PC-9 (cell line): Measurements from ENCODE around the gene ACTL9. TPM values are rescaled to one million over a fixed set of nuclear protein-coding genes. Genes with fewer than 3 reads are reported as not detected.

Experiments used
- BruUV-seq: library from RNA; stranded (reverse); fragments of 400-500 nt; replicated peaks from 2 replicates; lab custom pipeline; 2021; lab: Mats Ljungman, UMichigan
- CTCF ChIA-PET: fragments of 300-600 bp; sonication (Branson Sonifier 250); formaldehyde crosslinking; loops from one replicate; lab custom pipeline; 2022; ENCODE audit warnings: antibody characterized with exemption; lab: Charles Lee
- POLR2A ChIA-PET: fragments of 300-600 bp; sonication (Branson Sonifier 250); formaldehyde crosslinking; loops from one replicate; lab custom pipeline; 2022; ENCODE audit warnings: antibody characterized with exemption; ENCODE audit not compliant: unreplicated experiment; lab: Charles Lee
- DNase-seq, 2 experiments: peaks; one replicate each; pipeline versions ENCODE4 v3.0.0 to v3.0.0-alpha.2; 2015 to 2022; ENCODE audit warnings: mixed read lengths in 1 of 2
- H2AFZ ChIP-seq: fragments of 200-600 bp; sonication (generic); 2 replicates; pipeline ENCODE4 v1.8.1; 2017; ENCODE audit warnings: antibody characterized with exemption
- H3F3A ChIP-seq: fragments of 200-600 bp; sonication (generic); 2 replicates; pipeline ENCODE4 v1.8.1; 2017; ENCODE audit warnings: antibody characterized with exemption, mild to moderate bottlenecking, low read depth; ENCODE audit not compliant: insufficient read depth
- H3K27ac ChIP-seq: fragments of 200-600 bp; sonication (generic); 2 replicates; pipeline ENCODE4 v1.6.1; 2016; ENCODE audit warnings: mixed run types
- H3K27me3 ChIP-seq: fragments of 200-600 bp; sonication (generic); 2 replicates; pipeline ENCODE4 v1.6.1; 2016; ENCODE audit warnings: low read depth, mixed run types; ENCODE audit not compliant: insufficient read depth
- H3K36me3 ChIP-seq: fragments of 200-600 bp; sonication (generic); 2 replicates; pipeline ENCODE4 v1.6.1; 2016; ENCODE audit warnings: low read depth, mixed run types
- H3K4me1 ChIP-seq: fragments of 200-600 bp; sonication (generic); replicated peaks from 2 replicates; pipeline ENCODE4 v1.6.1; 2016; ENCODE audit warnings: mixed run types; ENCODE audit not compliant: insufficient read depth
- H3K4me2 ChIP-seq: fragments of 200-600 bp; sonication (generic); 2 replicates; pipeline ENCODE4 v1.6.1; 2017; ENCODE audit warnings: mixed run types
- H3K4me3 ChIP-seq: fragments of 200-600 bp; sonication (generic); 2 replicates; pipeline ENCODE4 v1.6.1; 2016; ENCODE audit warnings: mixed run types
- H3K79me2 ChIP-seq: fragments of 200-600 bp; sonication (generic); 2 replicates; pipeline ENCODE4 v1.6.1; 2017; ENCODE audit warnings: low read depth, mixed run types
- H3K9me2 ChIP-seq: fragments of 200-600 bp; sonication (generic); 2 replicates; pipeline ENCODE4 v1.8.1; 2017; ENCODE audit warnings: mild to moderate bottlenecking; ENCODE audit not compliant: insufficient read depth
- H3K9me3 ChIP-seq: fragments of 200-600 bp; sonication (generic); 2 replicates; pipeline ENCODE4 v1.8.1; 2016; ENCODE audit warnings: low read depth; ENCODE audit not compliant: insufficient read depth
- H4K20me1 ChIP-seq: fragments of 200-600 bp; sonication (generic); 2 replicates; pipeline ENCODE4 v1.8.1; 2017; ENCODE audit not compliant: insufficient read depth
- CTCF ChIP-seq: fragments of 200-600 bp; sonication (generic); conservative IDR thresholded peaks from 2 replicates; pipeline ENCODE4 v1.6.1; 2017; ENCODE audit warnings: mixed run types, antibody characterized with exemption, mild to moderate bottlenecking, moderate library complexity
- EZH2 ChIP-seq: fragments of 200-600 bp; sonication (generic); IDR thresholded peaks from 2 replicates; pipeline ENCODE4 v1.8.0; 2017; ENCODE audit warnings: antibody characterized with exemption, low read depth
- intact Hi-C: fragments of 100-400 bp; cut with micrococcal nuclease; formaldehyde crosslinking; loops from one replicate; pipeline ENCODE4 v1.10.0; 2022; ENCODE audit not compliant: unreplicated experiment
- total RNA-seq: library from RNA; stranded (reverse); gene quantifications from 2 replicates; pipeline ENCODE4 v1.2.3, GENCODE V29; 2021

The ACTL9 gene
- total RNA-seq, 1 experiment from 2014 or later = not detected

DNA sequence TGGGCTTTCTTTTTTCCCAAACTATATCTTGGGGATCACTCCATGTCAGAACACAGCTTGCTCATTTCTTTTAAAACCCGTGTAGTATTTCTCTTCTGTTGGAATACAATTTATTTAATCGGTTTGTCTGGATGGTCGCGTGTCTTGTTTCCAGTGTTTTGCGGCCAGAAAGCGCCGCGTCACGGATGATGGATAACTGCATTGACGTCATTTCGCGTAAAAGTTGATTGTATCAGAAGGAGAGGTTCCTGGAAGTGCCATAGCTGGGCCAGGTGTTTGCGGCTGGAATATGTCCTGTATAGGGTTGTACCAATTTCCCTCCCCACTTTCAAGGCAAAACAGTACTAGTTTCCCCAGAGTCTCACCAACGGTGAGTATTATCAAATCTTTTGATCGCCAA, 9.7 kb downstream of the ACTL9 start:
- no peak for DNase-seq
- H3K4me3 ChIP-seq = no peak overlapping the region
- H3K4me1 ChIP-seq = no peaks in the 10 kb centered on the region
- no peaks in the 10 kb centered on the region for H3K9me3 ChIP-seq
- no peak overlapping the region for H3K4me2 ChIP-seq
- H3K79me2 ChIP-seq = no peaks in the 10 kb centered on the region
- H3K27ac ChIP-seq = no peak overlapping the region
- H3K9me2 ChIP-seq = no peaks in the 10 kb centered on the region
- POLR2A ChIA-PET = no interaction called here
- no peak overlapping the region for H2AFZ ChIP-seq
- no TSS peak for BruUV-seq
- H3K27me3 ChIP-seq = peaks cover 58% of the 10 kb centered on the region; the same call in 1 of the 2 replicates
- H3K36me3 ChIP-seq = no peaks in the 10 kb centered on the region
- intact Hi-C loops = no loop called here
- CTCF ChIA-PET = no interaction called here
- TF ChIP-seq EZH2 (no peak), CTCF (no peak)
- no peaks in the 10 kb centered on the region for H3F3A ChIP-seq
- no peaks in the 10 kb centered on the region for H4K20me1 ChIP-seq

- POLR2A ChIA-PET = no interaction called here
These were observed 12.0 kb downstream of the ACTL9 start for GRCh38 chr19:8686549-8686948.

DNA sequence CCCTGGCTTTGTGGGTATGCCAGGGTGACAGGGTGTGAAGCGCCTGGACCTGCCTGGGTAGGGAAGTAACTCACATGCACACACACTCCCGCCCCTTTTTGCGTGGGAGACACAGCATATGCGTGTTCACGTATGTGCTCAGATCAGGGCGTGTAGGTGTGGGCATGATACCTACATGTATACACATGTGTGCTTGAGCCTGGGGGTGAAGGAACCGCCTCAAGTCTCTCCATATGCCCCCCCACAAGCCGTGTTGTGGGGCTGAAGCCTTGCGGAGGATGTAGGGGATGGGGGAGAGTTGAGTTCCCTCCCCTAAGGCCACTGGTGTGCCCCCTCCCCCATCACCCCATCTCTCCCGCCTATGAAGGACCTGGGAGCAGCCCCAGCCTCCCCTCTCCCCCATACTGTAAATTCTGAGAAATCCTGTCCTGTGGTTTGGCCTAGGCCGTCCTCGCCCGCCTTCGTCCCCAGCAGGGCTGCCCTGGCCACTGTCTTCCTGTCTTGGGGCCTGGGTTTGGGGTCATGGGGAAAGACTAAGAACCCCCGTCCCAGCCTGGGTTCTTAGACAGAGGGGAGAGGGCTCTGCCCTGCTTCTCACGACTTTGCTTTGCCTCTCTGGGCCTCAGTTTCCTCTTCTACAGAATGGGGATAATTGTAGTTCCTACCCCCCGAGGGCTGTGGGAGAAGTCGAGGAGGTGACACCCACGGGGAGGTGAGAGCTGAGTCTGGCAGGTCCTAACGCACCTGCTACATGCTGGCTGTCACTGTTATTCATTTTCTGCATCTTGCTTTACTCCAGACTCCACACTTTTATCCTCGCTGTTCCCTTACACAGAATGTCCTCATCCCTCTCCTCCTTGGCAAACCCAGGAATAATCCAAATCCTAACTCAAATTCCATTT, 14.3 kb downstream of the ACTL9 start:
- H3K27ac ChIP-seq = no peak overlapping the region
- H3K4me1 ChIP-seq = no peaks in the 10 kb centered on the region
- no peaks in the 10 kb centered on the region for H3K9me3 ChIP-seq
- DNase-seq = no peak
- ChIA-PET CTCF (no interaction called here), POLR2A (no interaction called here)
- no peaks in the 10 kb centered on the region for H3K79me2 ChIP-seq
- no TSS peak for BruUV-seq
- peaks cover 21% of the 10 kb centered on the region; the same call in 1 of the 2 replicates for H3K27me3 ChIP-seq
- no peaks in the 10 kb centered on the region for H3K36me3 ChIP-seq
- no peak overlapping the region for H3K4me3 ChIP-seq
- H4K20me1 ChIP-seq = no peaks in the 10 kb centered on the region
- H2AFZ ChIP-seq = no peak overlapping the region
- H3F3A ChIP-seq = no peaks in the 10 kb centered on the region
- intact Hi-C loops = no loop called here
- TF ChIP-seq CTCF = no peak
- no peak for TF ChIP-seq EZH2
- H3K4me2 ChIP-seq = no peak overlapping the region
- no peaks in the 10 kb centered on the region for H3K9me2 ChIP-seq

More at GRCh38 chr19:8686549-8686948, 12.0 kb downstream of the ACTL9 start:
- Histone ChIP-seq H3K27ac (no peak overlapping the region), H3K79me2 (no peaks in the 10 kb centered on the region), H3K4me2 (no peak overlapping the region), H3K4me3 (no peak overlapping the region), H3F3A (no peaks in the 10 kb centered on the region), H3K36me3 (no peaks in the 10 kb centered on the region), H2AFZ (no peak overlapping the region), H3K9me2 (no peaks in the 10 kb centered on the region), H3K4me1 (no peaks in the 10 kb centered on the region), H3K27me3 (peaks cover 35% of the 10 kb centered on the region; the same call in 1 of the 2 replicates), H4K20me1 (no peaks in the 10 kb centered on the region), H3K9me3 (no peaks in the 10 kb centered on the region)
- CTCF ChIA-PET = interaction anchor here (0.6 kb wide), 1 partner anchor 44 kb away, joined by 6 read pairs; no protein-coding TSS in a partner anchor
- no TSS peak for BruUV-seq
- DNase-seq = no peak
- intact Hi-C loops = no loop called here
- TF ChIP-seq EZH2 = no peak
